Sigmoid colon (tissue), 4 donors: Measurements from ENCODE around the gene SLC9C2.

Experiments used
- EP300 ChIP-seq, 4 donors: sonication (generic); formaldehyde crosslinking; IDR thresholded peaks; one replicate each; pipeline ENCODE4 v1.6.1; 2017; ENCODE audit warnings: antibody characterized with exemption in 4 of 4
- TF ChIP-seq, protein P1 (sequence below), 4 experiments: fragments of 450-650 bp in 3 of 4; fragments of 200-600 bp in 1 of 4; IDR thresholded peaks; one replicate each; pipeline ENCODE4 v1.5.1; 2016 to 2019; ENCODE audit warnings: antibody characterized with exemption in 4 of 4, mild to moderate bottlenecking in 3 of 4, moderate library complexity in 2 of 4

DNA sequence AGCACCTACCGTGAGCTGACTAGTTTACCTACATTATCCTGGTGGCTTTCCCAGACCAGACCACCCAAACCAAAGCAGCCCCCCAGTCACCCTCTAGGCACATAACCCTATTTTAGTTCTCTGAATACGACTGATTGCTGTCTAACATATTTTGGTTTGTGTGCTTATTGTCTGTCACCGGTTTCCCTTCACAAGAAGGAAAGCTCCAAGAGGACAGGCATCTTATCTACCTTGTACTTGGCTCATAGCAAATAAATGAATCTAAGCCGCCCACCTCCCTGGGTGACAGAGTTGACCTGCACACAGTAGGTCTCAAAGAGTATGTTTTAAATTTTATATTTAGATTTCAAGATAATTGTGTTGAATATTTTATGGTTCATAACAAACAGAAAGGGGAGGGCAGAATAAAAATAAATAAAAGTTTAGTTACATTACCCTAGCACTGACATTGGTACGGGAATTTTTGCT lies 126.6 kb downstream of the SLC9C2 start:
- TF ChIP-seq, protein P1, sequence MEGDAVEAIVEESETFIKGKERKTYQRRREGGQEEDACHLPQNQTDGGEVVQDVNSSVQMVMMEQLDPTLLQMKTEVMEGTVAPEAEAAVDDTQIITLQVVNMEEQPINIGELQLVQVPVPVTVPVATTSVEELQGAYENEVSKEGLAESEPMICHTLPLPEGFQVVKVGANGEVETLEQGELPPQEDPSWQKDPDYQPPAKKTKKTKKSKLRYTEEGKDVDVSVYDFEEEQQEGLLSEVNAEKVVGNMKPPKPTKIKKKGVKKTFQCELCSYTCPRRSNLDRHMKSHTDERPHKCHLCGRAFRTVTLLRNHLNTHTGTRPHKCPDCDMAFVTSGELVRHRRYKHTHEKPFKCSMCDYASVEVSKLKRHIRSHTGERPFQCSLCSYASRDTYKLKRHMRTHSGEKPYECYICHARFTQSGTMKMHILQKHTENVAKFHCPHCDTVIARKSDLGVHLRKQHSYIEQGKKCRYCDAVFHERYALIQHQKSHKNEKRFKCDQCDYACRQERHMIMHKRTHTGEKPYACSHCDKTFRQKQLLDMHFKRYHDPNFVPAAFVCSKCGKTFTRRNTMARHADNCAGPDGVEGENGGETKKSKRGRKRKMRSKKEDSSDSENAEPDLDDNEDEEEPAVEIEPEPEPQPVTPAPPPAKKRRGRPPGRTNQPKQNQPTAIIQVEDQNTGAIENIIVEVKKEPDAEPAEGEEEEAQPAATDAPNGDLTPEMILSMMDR (IDR thresholded peaks at IDR 0.05) = no peak
- no peak for TF ChIP-seq EP300 (IDR thresholded peaks at IDR 0.05)
